CD14-positive monocyte (primary cell): Measurements from ENCODE around the gene GRIA1. TPM values are rescaled to one million over a fixed set of nuclear protein-coding genes. Genes with fewer than 3 reads are reported as not detected.

Source experiments
- DNase-seq, 3 donors: peaks; one replicate each; pipeline ENCODE4 v3.0.0-alpha.2; 2011 to 2022
- H2AFZ ChIP-seq: 2 replicates; pipeline ENCODE4 v1.6.0; 2012; ENCODE audit warnings: mild to moderate bottlenecking, low read depth, low read length, inconsistent platforms; ENCODE audit not compliant: insufficient read depth, poor library complexity, severe bottlenecking
- H3K27ac ChIP-seq, 2 donors: 1 replicate in 1 of 2; 2 replicates in 1 of 2; pipeline ENCODE4 v1.5.1; 2012 to 2013; ENCODE audit warnings: low read length in 2 of 2, control low read depth in 1 of 2, inconsistent platforms in 1 of 2, low read depth in 1 of 2, mild to moderate bottlenecking in 1 of 2
- H3K27me3 ChIP-seq, 2 donors: one replicate each; pipeline versions ENCODE4 v1.6.0 to v1.6.1; 2011 to 2013; ENCODE audit warnings: low read length in 2 of 2; ENCODE audit not compliant: control insufficient read depth in 2 of 2, insufficient read depth in 2 of 2
- H3K36me3 ChIP-seq, 2 donors: replicated peaks in 1 of 2; 1 replicate in 1 of 2; 2 replicates in 1 of 2; pipeline versions ENCODE4 v1.5.1 to v1.6.1; 2012 to 2013; ENCODE audit warnings: low read length in 2 of 2, control low read depth in 1 of 2, inconsistent platforms in 1 of 2, mild to moderate bottlenecking in 1 of 2; ENCODE audit not compliant: insufficient read depth in 2 of 2, control insufficient read depth in 1 of 2
- H3K4me1 ChIP-seq, 2 donors: 1 replicate in 1 of 2; 2 replicates in 1 of 2; pipeline versions ENCODE4 v1.5.1 to v1.6.1; 2012 to 2013; ENCODE audit warnings: low read length in 2 of 2, control low read depth in 1 of 2, inconsistent platforms in 1 of 2, mild to moderate bottlenecking in 1 of 2, moderate library complexity in 1 of 2; ENCODE audit not compliant: insufficient read depth in 2 of 2, control insufficient read depth in 1 of 2
- H3K4me2 ChIP-seq: replicated peaks from 2 replicates; pipeline ENCODE3; 2012; ENCODE audit warnings: low read length, moderate library complexity, mild to moderate bottlenecking; ENCODE audit not compliant: poor library complexity, severe bottlenecking; ENCODE audit errors: extremely low read depth
- H3K4me3 ChIP-seq, 3 experiments: fragments of 200-600 bp in 1 of 3; sonication (generic) in 1 of 3; replicated peaks in 1 of 3; 1 replicate in 2 of 3; 2 replicates in 1 of 3; pipeline ENCODE4 v1.5.1; 2011 to 2013; ENCODE audit warnings: low read length in 3 of 3, mild to moderate bottlenecking in 3 of 3, control low read depth in 2 of 3, low read depth in 2 of 3, inconsistent platforms in 1 of 3, moderate library complexity in 1 of 3
- H3K79me2 ChIP-seq: 2 replicates; pipeline ENCODE4 v1.6.0; 2012; ENCODE audit warnings: mild to moderate bottlenecking, control low read depth, inconsistent platforms, low read length, moderate library complexity; ENCODE audit not compliant: insufficient read depth
- H3K9ac ChIP-seq: 2 replicates; pipeline ENCODE4 v1.6.0; 2017; ENCODE audit warnings: low read length, mild to moderate bottlenecking; ENCODE audit not compliant: insufficient read depth, poor library complexity, severe bottlenecking
- H3K9me3 ChIP-seq, 2 donors: replicated peaks in 1 of 2; 1 replicate in 1 of 2; 2 replicates in 1 of 2; pipeline versions ENCODE4 v1.5.1 to v1.6.1; 2012 to 2013; ENCODE audit warnings: low read length in 2 of 2, control low read depth in 1 of 2; ENCODE audit not compliant: control insufficient read depth in 1 of 2, insufficient read depth in 1 of 2
- H4K20me1 ChIP-seq: 2 replicates; pipeline ENCODE4 v1.6.0; 2012; ENCODE audit warnings: mild to moderate bottlenecking, low read length, control low read depth, moderate library complexity; ENCODE audit not compliant: insufficient read depth
- H3K27ac Mint-ChIP-seq, 7 donors: one replicate each; pipeline ENCODE4 v1.8.0; 2020; ENCODE audit warnings: mild to moderate bottlenecking in 7 of 7, mixed read lengths in 7 of 7, moderate library complexity in 6 of 7, inconsistent platforms in 2 of 7
- H3K27me3 Mint-ChIP-seq, 3 donors: one replicate each; pipeline ENCODE4 v1.8.0; 2021 to 2022; ENCODE audit warnings: low read depth in 3 of 3, mild to moderate bottlenecking in 3 of 3, mixed read lengths in 3 of 3, moderate library complexity in 3 of 3, inconsistent platforms in 1 of 3
- H3K36me3 Mint-ChIP-seq, 2 donors: one replicate each; pipeline ENCODE4 v1.8.0; 2020; ENCODE audit warnings: mixed read lengths in 2 of 2, inconsistent platforms in 1 of 2, mild to moderate bottlenecking in 1 of 2
- H3K4me1 Mint-ChIP-seq: one replicate; pipeline ENCODE4 v1.8.0; 2020; ENCODE audit warnings: mild to moderate bottlenecking, mixed read lengths
- H3K4me3 Mint-ChIP-seq, 2 donors: one replicate each; pipeline ENCODE4 v1.8.0; 2020; ENCODE audit warnings: mild to moderate bottlenecking in 2 of 2, mixed read lengths in 2 of 2, moderate library complexity in 1 of 2
- H3K9me3 Mint-ChIP-seq, 7 donors: one replicate each; pipeline ENCODE4 v1.8.0; 2020 to 2022; ENCODE audit warnings: mixed read lengths in 7 of 7, mild to moderate bottlenecking in 6 of 7, moderate library complexity in 6 of 7, inconsistent platforms in 2 of 7
- CTCF ChIP-seq: fragments of 200-600 bp; IDR thresholded peaks from one replicate; pipeline ENCODE4 v1.8.0; 2022; ENCODE audit warnings: antibody characterized with exemption, mild to moderate bottlenecking
- WGBS: methylation state at CpG from one replicate; pipeline ENCODE4 v1.1.5; 2013; ENCODE audit warnings: missing lambda C conversion rate; ENCODE audit not compliant: insufficient coverage; 5-methylcytosine and 5-hydroxymethylcytosine counted together
- intact Hi-C, 2 donors: fragments of 100-400 bp; cut with micrococcal nuclease; formaldehyde crosslinking; loops; one replicate each; pipeline versions ENCODE4 v1.15.0 to v1.15.1; 2023
- polyA plus RNA-seq, 3 donors: library from polyadenylated mRNA; depleted of rRNA in 1 of 3; unstranded in 2 of 3; stranded (reverse) in 1 of 3; fragments of 300-500 nt in 2 of 3; fragments of >200 nt in 1 of 3; fragmentation: Illumina TruSeq in 2 of 3; gene quantifications; 1 replicate in 2 of 3; 2 replicates in 1 of 3; pipeline ENCODE4 v1.2.3, GENCODE V29; 2012 to 2021

Gene GRIA1
- polyA plus RNA-seq, 3 donors = not detected

GRCh38 chr5:153618307-153618706, 127.8 kb downstream of the GRIA1 start:
- H3K9me3 Mint-ChIP-seq = peaks cover 0 to 4% (median 0%) of the 10 kb centered on the region in 7 donors
- no peak for TF ChIP-seq CTCF
- H3K4me1 Mint-ChIP-seq = no peaks in the 10 kb centered on the region

GRCh38 chr5:153618867-153619266, 128.4 kb downstream of the GRIA1 start:
- Histone ChIP-seq H3K4me3 (no peak overlapping the region), H3K9ac (no peak overlapping the region), H3K79me2 (no peaks in the 10 kb centered on the region), H3K27me3 (no peaks in the 10 kb centered on the region), H4K20me1 (no peaks in the 10 kb centered on the region), H3K36me3 (no peaks in the 10 kb centered on the region), H3K9me3 (no peaks in the 10 kb centered on the region), H3K4me2 (no peak overlapping the region), H3K27ac (no peak overlapping the region), H2AFZ (no peak overlapping the region), H3K4me1 (no peaks in the 10 kb centered on the region)
- Mint-ChIP-seq H3K4me3 (no peak overlapping the region), H3K27me3 (peaks cover 0 to 2% (median 1%) of the 10 kb centered on the region in 3 donors), H3K9me3 (peaks cover 0 to 4% (median 0%) of the 10 kb centered on the region in 7 donors), H3K36me3 (no peaks in the 10 kb centered on the region), H3K27ac (no peak overlapping the region), H3K4me1 (no peaks in the 10 kb centered on the region)
- DNase-seq = no peak
- intact Hi-C loops = no loop called here
- TF ChIP-seq CTCF = no peak

More at GRCh38 chr5:153618307-153618706, 127.8 kb downstream of the GRIA1 start:
- Histone ChIP-seq H3K36me3 (no peaks in the 10 kb centered on the region), H3K9ac (no peak overlapping the region), H3K4me1 (no peaks in the 10 kb centered on the region), H3K27ac (no peak overlapping the region), H3K79me2 (no peaks in the 10 kb centered on the region), H2AFZ (no peak overlapping the region), H4K20me1 (no peaks in the 10 kb centered on the region), H3K4me2 (no peak overlapping the region), H3K27me3 (no peaks in the 10 kb centered on the region), H3K4me3 (no peak overlapping the region), H3K9me3 (no peaks in the 10 kb centered on the region)
- Mint-ChIP-seq H3K27me3 (peaks cover 0 to 2% (median 1%) of the 10 kb centered on the region in 3 donors), H3K27ac (no peak overlapping the region), H3K36me3 (no peaks in the 10 kb centered on the region), H3K4me3 (no peak overlapping the region)
- no CpG with 5 or more reads among the region's 2 CpGs for WGBS
- intact Hi-C loops = no loop called here
- DNase-seq = no peak
